ENCODE measurements around the gene PAPPA. TPM values are rescaled to one million over a fixed set of nuclear protein-coding genes. Genes with fewer than 3 reads are reported as not detected.

PAPPA gene
- total and polyA plus RNA-seq, 2 of the 8 experiments (the other 6 are each of a cell fraction or from before 2014, with no cell fraction given): 0.18 to 0.63 TPM

- Histone ChIP-seq H2AK5ac (ENCODE audit: low read depth, low read length) (no peak overlapping the region), H2BK5ac (ENCODE audit: low read depth, low read length) (no peak overlapping the region), H4K8ac (ENCODE audit: extremely low read depth, insufficient read depth, low read length) (no peak overlapping the region), H3K4ac (replicated peaks; ENCODE audit: insufficient read length, low read depth, low read length) (no peak overlapping the region), H4K20me1 (replicated peaks in 1 of 2; ENCODE audit: control insufficient read depth in 1 of 2, insufficient read depth in 2 of 2, low read length in 2 of 2) (no peaks in the 10 kb centered on the region), H3K56ac (replicated peaks; ENCODE audit: insufficient read length, low read depth, low read length) (no peak overlapping the region), H3K23me2 (ENCODE audit: low read depth, low read length) (no peaks in the 10 kb centered on the region), H3K27me3 (replicated peaks in 1 of 4; ENCODE audit: control insufficient read depth in 3 of 4, extremely low read depth in 1 of 4, insufficient read depth in 3 of 4, low read length in 3 of 4) (peaks cover 1 to 4% (median 4%) of the 10 kb centered on the region in 4 experiments; a peak in 5 of 7 replicates), H3K4me2 (ENCODE audit: insufficient read depth in 1 of 2, low read depth in 2 of 2, low read length in 2 of 2) (no peak overlapping the region), H4K5ac (ENCODE audit: insufficient read length, low read depth, low read length) (no peak overlapping the region), H3K4me1 (replicated peaks in 1 of 4; ENCODE audit: control insufficient read depth in 3 of 4, insufficient read depth in 4 of 4, low read length in 3 of 4) (peaks cover 3 to 7% (median 4%) of the 10 kb centered on the region in 4 experiments; a peak in 5 of 7 replicates), H3K23ac (ENCODE audit: insufficient read length) (no peak overlapping the region), H3K79me2 (ENCODE audit: control insufficient read depth in 1 of 2, insufficient read depth in 2 of 2, low read length in 2 of 2) (no peaks in the 10 kb centered on the region), H3K9ac (replicated peaks in 1 of 4; ENCODE audit: extremely low read depth in 1 of 4, low read depth in 3 of 4, low read length in 3 of 4) (no peak overlapping the region), H4K91ac (replicated peaks; ENCODE audit: insufficient read length, low read length) (no peak overlapping the region), H2BK12ac (ENCODE audit: low read depth, low read length) (no peak overlapping the region), H2AFZ (ENCODE audit: low read length) (no peak overlapping the region), H2BK120ac (replicated peaks; ENCODE audit: low read depth, low read length) (no peak overlapping the region), H3K18ac (ENCODE audit: extremely low read depth, low read length) (no peak overlapping the region), H3K36me3 (ENCODE audit: control insufficient read depth in 2 of 4, insufficient read depth in 4 of 4, low read length in 3 of 4) (no peaks in the 10 kb centered on the region), H3K9me3 (ENCODE audit: insufficient read depth in 2 of 2, low read depth in 1 of 2, low read length in 1 of 2) (no peaks in the 10 kb centered on the region), H3K4me3 (ENCODE audit: extremely low read depth in 1 of 4, insufficient read depth in 2 of 4, low read depth in 3 of 4, low read length in 4 of 4) (no peak overlapping the region), H3K27ac (ENCODE audit: low read depth, low read length) (no peak overlapping the region), H2BK20ac (ENCODE audit: low read length) (no peak overlapping the region), H3K79me1 (ENCODE audit: low read depth, low read length) (no peaks in the 10 kb centered on the region), H3K14ac (ENCODE audit: insufficient read length) (no peak overlapping the region), H2BK15ac (ENCODE audit: low read length) (no peak overlapping the region)
- TF ChIP-seq POU5F1 (IDR thresholded peaks at IDR 0.05; ENCODE audit: low read depth, low read length): no peak
- no peak for TF ChIP-seq CBX8 (IDR thresholded peaks at IDR 0.05; ENCODE audit: borderline replicate concordance, low read depth, low read length)
- no peak for TF ChIP-seq BCL11A (IDR thresholded peaks at IDR 0.05; ENCODE audit: low read depth in 2 of 2, low read length in 2 of 2)
- no peak for TF ChIP-seq MAFK (IDR thresholded peaks at IDR 0.05; ENCODE audit: low read depth, low read length)
- TF ChIP-seq SIN3A (conservative IDR thresholded peaks at IDR 0.05 in 1 of 2, IDR thresholded peaks at IDR 0.05 in 1 of 2; ENCODE audit: low read depth in 1 of 2, low read length in 2 of 2): no peak
- TF ChIP-seq SP4 (IDR thresholded peaks at IDR 0.05; ENCODE audit: low read length): no peak
- no peak for TF ChIP-seq RXRA (IDR thresholded peaks at IDR 0.05; ENCODE audit: insufficient read depth, low read depth, low read length)
- no peak for TF ChIP-seq KDM1A (IDR thresholded peaks at IDR 0.05; ENCODE audit: borderline replicate concordance, low read length)
- TF ChIP-seq TAF1 (IDR thresholded peaks at IDR 0.05; ENCODE audit: low read depth, low read length): no peak
- ChIA-PET POLR2A (ENCODE audit: partially characterized antibody) (no interaction called here), CTCF (ENCODE audit: partially characterized antibody) (interaction anchor here (0.6 to 3.6 kb wide), 13 partner anchors 11 to 673 kb away, joined by 3 to 29 read pairs (median 4); no protein-coding TSS in a partner anchor)
- 84% methylated on average over 5 of the region's 5 CpGs; no CpG with 5 or more reads in 1 of the 2 experiments for WGBS, 2 experiments (ENCODE audit: extremely low coverage in 1 of 2, insufficient coverage in 1 of 2, insufficient read length in 1 of 2, insufficient replicate concordance in 2 of 2, low coverage in 1 of 2, low lambda C conversion rate in 2 of 2, missing lambda C conversion rate in 1 of 2)
- no peak for FAIRE-seq
- DNase-seq (ENCODE audit: low read depth in 1 of 2, low spot score in 2 of 2): no peak
Measured at GRCh38 chr9:116162241-116162781, 8.7 kb downstream of the PAPPA start.

All from H1 (cell line).